ENCODE measurements around the gene DROSHA.

DNA sequence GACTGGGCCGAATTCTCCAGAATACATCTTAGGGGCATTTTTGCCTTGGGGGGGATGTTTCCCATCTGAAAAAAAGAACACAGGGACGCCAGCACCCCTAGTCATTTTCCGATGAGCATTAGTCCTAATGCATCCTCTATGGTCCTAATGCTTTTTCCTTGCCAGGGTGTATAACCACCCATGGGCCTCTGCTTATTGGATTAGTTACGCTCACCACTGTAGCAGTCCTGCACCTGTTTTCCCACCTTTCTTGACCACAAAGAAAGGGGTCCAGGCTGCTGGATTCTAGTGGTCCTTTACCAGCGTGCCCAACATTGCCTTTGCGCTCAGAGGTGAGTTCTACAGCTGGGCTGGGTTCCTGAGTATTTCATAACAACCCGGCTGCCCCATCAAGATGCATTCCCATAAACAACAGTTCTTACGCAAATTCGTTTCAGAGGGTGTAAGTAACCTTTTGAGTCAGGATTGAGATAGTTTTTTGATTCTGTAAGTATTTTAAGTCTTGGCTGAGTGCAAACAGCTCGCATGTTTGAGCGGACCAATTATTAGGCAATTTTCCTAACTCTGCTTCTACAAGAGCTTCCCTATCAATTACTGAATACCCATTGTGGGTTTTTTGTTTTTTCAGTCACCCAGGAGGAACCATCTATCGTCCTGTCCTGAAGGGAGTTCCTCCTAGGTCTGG lies 135.1 kb downstream of the DROSHA start:
- TF ChIP-seq, protein P1, sequence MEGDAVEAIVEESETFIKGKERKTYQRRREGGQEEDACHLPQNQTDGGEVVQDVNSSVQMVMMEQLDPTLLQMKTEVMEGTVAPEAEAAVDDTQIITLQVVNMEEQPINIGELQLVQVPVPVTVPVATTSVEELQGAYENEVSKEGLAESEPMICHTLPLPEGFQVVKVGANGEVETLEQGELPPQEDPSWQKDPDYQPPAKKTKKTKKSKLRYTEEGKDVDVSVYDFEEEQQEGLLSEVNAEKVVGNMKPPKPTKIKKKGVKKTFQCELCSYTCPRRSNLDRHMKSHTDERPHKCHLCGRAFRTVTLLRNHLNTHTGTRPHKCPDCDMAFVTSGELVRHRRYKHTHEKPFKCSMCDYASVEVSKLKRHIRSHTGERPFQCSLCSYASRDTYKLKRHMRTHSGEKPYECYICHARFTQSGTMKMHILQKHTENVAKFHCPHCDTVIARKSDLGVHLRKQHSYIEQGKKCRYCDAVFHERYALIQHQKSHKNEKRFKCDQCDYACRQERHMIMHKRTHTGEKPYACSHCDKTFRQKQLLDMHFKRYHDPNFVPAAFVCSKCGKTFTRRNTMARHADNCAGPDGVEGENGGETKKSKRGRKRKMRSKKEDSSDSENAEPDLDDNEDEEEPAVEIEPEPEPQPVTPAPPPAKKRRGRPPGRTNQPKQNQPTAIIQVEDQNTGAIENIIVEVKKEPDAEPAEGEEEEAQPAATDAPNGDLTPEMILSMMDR (conservative IDR thresholded peaks at IDR 0.05 in 1 of 2, IDR thresholded peaks at IDR 0.05 in 1 of 2; ENCODE audit: extremely low read depth in 1 of 2, insufficient read depth in 1 of 2, low read depth in 1 of 2, low read length in 2 of 2) = no peak
- TF ChIP-seq EZH2 (IDR thresholded peaks at IDR 0.05; ENCODE audit: borderline replicate concordance, low read length) = no peak
